ENCODE results near the gene ARHGEF18. TPM values are rescaled to one million over a fixed set of nuclear protein-coding genes. Genes with fewer than 3 reads are reported as not detected.
A peak's percentile ranks its signal among the peaks of the same experiment; 100 is the strongest.
"Not testable (repeated sequence)": the region's sequence is repeated elsewhere in the genome, so short reads cannot be mapped to it uniquely, and the experiment has no call there.

Gene ARHGEF18
- 16.4 TPM for total RNA-seq

DNA sequence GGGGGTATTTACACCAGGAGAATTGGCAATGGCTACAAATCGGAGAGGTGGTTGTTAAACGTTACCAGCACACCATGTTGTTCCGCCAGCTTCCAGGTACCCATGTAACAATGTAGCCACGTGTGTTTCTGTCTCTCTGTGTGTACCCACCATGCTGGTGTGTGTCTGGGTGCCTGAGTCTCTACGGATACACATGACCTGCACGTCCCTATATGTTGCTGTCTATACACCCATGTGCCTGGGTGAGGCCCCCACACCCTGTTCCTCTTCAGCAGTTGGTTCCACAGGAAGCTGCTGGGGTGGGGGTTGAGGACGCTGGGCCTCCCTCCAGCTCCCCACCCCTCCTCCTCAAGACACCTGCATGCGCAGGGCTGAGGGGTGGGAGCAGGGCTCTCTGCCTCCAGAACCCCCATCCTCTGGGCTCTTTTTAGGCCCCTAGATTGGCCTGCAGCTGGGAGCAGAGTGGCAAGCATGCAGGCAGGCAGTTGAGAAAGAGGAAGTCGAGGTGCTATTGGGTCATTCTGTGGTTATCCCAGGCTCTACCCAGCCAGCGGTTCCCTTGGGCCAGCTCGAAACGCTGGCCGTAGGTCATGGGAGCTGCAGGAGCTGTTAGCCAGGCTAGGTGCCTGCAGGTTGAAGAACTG is at the start of gene ARHGEF18:
Gene ARHGEF18, plus strand, starts transcription at position 351 of the 644 bp plus-strand sequence. CDS start 13,954 bp downstream, outside the sequence.
- ATAC-seq (peak; percentile 58), DNase-seq (ENCODE audit: low spot score) (no peak)

DNA sequence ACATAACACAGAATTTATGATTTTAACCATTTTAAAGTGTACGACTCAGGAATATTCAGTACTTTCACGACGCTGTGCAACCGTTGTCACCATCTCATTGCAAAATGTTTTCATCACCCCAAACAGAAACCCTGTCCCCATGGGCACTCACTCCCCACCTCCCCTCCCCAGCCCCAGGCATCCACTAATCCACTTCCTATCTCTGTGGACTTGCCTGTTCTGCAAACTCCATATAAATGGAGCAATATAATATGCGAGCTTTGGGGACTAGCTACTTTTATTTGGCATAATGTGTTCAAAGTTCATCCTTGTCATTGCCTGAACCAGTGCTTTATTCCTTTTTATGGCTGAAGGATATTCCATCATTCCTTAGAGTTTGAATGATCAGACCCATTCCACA is 47.2 kb upstream of the ARHGEF18 start:
- DNase-seq (ENCODE audit: low spot score) (no peak), ATAC-seq (no peak)

DNA sequence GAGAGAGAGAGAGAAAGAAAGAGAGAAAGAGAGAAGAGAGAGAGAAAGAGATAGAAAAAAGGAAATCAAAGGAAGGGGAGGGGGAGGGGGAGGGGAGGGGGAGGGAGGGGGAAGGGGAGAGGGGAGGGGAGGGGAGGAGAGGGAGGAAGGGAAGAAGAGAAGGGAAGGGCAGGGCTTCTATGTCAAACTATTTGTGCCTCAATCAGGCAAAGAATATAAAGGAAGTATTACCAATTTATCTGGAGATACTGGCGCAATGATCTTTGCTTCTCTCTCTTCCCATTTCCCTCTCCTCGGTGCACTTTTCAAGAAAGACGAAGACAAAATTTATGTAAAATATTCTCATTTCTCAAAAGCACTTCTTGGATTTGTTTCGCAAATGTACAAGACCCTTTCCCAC is 45.3 kb upstream of the ARHGEF18 start:
- DNase-seq (ENCODE audit: low spot score) (no peak), ATAC-seq (no peak)

DNA sequence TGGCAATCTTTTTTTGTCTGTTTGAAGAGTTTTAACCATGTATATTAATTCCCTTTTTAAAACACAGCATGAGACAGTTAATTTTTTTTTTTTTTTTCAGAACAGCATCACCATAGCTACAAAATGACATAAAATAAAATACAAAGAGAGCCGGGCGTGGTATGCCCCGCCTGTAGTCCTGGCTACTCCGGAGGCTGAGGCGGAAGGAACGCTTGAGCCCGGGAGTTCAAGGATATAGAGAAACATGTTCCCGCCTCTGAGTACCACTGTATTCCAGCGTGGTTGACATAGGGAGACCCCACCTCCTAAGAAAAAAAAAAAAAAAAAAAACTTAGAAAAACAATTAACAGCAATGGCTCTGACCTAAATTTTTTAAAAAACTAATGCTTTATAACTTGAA is 44.5 kb upstream of the ARHGEF18 start:
- DNase-seq (ENCODE audit: low spot score) (no peak), ATAC-seq (no peak)

- ATAC-seq (no peak), DNase-seq (ENCODE audit: low spot score) (no peak)
Observed at GRCh38 chr19:7307590-7308218, 41.0 kb upstream of the ARHGEF18 start.

DNA sequence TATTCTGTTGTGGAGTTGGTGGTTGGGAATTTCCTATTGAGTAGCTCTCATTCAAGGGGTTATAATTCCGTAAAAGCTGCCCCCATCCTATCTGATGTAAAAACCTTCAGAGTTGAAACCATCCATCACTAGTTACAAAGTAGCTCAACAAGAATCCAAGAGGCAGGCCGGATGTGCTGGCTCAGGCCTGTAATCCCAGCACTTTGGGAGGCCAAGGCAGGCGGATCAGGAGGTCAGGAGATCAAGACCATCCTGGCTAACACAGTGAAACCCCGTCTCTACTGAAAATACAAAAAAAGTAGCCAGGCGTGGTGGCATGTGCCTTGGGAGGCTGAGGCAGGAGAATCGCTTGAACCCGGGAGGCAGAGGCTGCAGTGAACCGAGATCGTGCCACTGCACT is 40.4 kb upstream of the ARHGEF18 start:
- ATAC-seq; DNase-seq (ENCODE audit: low spot score): not testable (repeated sequence)

GRCh38 chr19:7311911-7312310 is 36.8 kb upstream of the ARHGEF18 start:
- DNase-seq (ENCODE audit: low spot score) (no peak), ATAC-seq (no peak)

DNA sequence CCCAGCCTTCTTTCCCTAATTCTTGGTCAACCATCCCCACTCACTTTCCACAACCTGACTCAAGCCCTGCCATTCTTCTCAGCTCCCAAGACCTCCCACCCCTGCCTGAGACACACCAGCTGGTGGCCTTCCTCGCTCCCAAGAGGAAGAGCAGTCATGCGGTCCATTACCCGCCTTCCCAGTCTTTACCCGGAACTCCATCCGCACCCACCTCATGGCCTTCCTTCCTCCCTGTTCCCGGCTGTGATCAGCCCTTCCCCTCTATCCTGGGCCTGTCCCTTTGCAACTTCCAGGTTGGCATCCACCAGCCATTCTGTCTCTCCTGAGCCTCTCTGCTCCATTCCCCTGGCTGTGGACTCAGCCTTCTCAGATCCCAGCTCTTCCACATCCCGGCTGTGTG is 35.9 kb upstream of the ARHGEF18 start:
- no peak for DNase-seq (ENCODE audit: low spot score)
- peak; percentile 57 for ATAC-seq

- no peak for DNase-seq (ENCODE audit: low spot score)
- ATAC-seq: no peak
Observed at GRCh38 chr19:7318176-7318575, 30.6 kb upstream of the ARHGEF18 start.

DNA sequence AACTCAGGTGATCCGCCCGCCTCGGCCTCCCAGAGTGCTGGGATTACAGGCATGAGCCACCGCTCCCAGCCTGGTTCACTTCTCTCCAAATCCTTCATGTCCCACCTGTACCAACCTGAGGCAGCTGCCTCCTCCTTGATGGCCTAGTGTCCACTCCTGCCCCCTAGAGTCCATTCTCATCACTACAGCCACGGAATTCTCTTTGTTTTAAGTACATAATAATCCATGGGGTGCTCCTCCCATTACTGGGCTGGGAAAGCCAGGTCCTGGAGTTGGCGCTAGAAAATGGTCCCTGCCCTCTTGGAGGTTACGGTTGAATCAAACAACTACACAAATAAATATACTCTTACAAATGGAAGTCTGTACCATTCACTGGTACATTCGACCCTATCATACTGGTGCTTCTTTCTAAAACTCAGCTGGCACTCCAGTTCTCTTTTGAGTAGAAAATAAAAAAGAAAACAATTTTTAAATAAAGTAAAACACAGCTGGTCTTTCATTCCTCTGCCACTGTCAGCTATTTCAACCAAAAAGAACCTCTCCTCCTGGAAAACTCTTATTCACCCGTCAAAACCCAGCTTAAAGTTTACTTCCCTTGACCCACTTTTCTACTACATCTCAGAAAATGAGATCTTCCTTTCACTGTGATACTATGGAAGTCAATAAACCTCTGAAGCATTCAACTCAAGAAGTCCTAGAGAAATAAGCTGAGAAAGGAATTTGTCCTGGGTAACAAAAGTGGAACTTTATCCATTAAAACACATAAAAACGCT is 22.4 kb upstream of the ARHGEF18 start:
- DNase-seq (ENCODE audit: low spot score) (no peak), ATAC-seq (peak; percentile 47)

DNA sequence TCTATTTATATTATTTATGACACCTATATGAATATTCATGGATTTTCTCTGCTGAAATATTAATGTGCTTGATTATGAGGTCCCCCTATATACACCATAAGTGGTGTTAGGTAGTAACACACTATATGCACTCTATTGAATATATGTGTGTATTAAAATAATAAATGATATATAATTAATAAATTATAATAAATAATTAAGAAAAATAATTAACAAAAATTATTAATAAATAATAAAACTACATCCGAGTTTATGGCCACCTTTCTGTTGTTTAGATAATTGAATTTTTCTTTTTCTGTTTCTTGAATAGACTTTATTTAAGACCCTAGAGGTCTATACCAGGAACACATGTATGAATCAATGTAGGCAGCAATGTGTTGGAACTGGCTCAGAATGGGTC is 20.9 kb upstream of the ARHGEF18 start:
- no peak for DNase-seq (ENCODE audit: low spot score)
- ATAC-seq: no peak

GRCh38 chr19:7328647-7329046 is 20.1 kb upstream of the ARHGEF18 start:
- no peak for DNase-seq (ENCODE audit: low spot score)
- ATAC-seq: no peak

DNA sequence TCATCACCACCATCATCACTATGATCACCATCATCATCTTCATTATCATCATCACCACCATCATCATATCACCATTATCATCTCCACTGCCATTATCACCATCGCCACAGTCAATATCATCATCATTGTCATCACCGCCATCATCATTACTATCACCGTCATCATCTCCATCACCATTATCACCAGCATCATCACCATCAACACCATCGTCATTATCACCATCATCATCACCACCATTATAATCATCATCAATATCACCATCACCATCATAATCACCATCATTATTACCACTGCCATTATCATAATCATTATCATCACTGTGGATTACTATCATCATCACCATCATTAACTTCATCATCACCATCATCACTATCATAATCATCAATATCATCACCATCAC is 17.3 kb upstream of the ARHGEF18 start:
- DNase-seq (ENCODE audit: low spot score) (no peak), ATAC-seq (no peak)

GRCh38 chr19:7333198-7334118 is 15.3 kb upstream of the ARHGEF18 start:
- DNase-seq (ENCODE audit: low spot score) (no peak), ATAC-seq (peak; percentile 48)

GRCh38 chr19:7336321-7336973 is 12.3 kb upstream of the ARHGEF18 start:
- ATAC-seq (peak; percentile 20), DNase-seq (ENCODE audit: low spot score) (no peak)

- ATAC-seq: no peak
- DNase-seq (ENCODE audit: low spot score): no peak
Observed at GRCh38 chr19:7337380-7338194, 11.2 kb upstream of the ARHGEF18 start.

DNA sequence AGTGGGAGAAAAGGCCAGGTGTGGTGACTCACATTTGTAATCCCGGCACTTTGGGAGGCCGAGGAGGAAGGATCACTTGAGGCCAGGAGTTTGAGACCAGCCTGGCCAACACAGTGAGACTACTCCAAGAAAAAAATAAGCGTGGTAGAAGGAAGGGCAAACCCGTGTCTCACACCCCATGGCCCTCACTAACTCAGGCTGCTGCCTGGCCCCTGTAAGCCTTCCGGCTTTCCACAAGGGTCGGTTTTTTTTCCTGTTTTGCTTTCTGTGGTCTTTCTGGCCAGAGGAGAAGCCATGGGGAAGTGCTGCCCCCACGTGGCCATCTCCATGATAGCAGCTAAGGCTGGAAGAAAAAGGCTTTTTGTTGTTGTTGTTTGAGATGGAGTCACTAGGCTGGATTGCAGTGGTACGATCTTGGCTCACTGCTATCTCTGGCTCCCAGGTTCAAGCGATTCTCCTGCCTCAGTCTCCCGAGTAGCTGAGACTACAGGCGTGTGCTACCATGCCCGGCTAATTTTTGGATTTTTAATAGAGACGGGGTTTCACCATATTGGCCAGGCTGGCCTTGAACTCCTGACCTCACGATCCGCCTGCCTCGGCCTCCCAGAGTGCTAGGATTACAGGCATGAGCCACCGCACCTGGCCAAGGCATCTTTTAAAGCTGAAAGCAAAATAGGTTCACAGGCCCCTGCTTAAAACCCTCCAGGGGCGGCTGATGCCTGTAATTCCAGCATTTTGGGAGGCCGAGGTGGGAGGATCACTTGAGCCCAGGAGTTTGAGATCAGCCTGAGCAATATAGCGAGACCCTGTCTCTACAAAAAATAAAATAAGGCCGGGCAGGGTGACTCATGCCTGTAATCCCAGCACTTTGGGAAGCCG is 7.5 kb upstream of the ARHGEF18 start:
- DNase-seq (ENCODE audit: low spot score) (peak; percentile 74), ATAC-seq (peak; percentile 94)

- no peak for DNase-seq (ENCODE audit: low spot score)
Observed at GRCh38 chr19:7342143-7342542, 6.6 kb upstream of the ARHGEF18 start.

More at GRCh38 chr19:7342143-7342542, 6.6 kb upstream of the ARHGEF18 start:
- no peak for ATAC-seq
